GM13977 (cell line): ENCODE results near the gene ABHD10.

Source experiments
- DNase-seq: peaks from one replicate; pipeline ENCODE4 v3.0.0; 2012; ENCODE audit warnings: low spot score
- in situ Hi-C: fragments of 300-500 bp; cut with MboI; formaldehyde crosslinking; loops from one replicate; pipeline ENCODE4 v1.12.0; 2022; ENCODE audit warnings: low sequenced_read_pairs, low pct_unique_long_range_greater_than_20kb, mixed read lengths, inconsistent platforms; ENCODE audit not compliant: unreplicated experiment
- TF ChIP-seq, protein P1 (sequence below): IDR thresholded peaks from 2 replicates; pipeline ENCODE4 v1.5.1; 2012; ENCODE audit warnings: mild to moderate bottlenecking, control low read depth; ENCODE audit not compliant: insufficient read depth; ENCODE audit errors: extremely low read depth, missing control alignments

The ABHD10 gene

DNA sequence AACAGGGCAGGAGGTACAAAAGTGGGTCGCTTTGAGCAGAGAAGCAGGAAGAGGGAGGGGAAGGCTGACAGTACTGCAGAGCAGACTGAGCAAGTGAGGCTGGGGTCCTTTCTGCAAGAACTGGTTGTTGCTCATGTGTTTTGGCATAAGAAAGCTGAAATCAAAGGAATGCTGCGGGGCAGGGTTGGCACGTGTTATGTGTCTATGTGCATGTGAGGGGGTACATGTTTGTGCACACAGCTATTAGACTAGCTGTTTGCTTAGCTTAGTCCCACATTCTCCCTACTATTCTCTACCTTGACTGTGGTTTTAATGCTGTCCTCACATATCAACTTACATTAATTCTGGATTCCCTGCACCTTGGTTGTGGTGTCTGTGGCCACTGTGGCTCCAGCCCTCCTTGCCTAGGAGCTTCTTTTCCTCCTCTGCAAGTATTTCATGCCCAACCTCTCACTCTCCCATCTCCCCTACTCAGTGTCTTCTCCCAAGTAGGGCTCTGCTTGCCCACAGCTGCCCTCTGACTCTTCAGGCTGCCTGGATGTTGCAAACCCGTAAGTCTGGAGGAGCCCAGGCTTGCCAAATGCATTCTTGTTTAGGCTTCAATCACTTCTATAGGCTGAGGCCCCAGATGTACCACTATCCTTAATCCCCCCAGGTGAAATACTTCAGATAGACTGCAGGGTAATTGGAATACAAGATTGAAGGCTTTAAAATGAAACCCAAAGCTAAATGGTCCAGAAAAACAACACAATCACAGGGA lies 24.7 kb downstream of the ABHD10 start:
- in situ Hi-C loops, result no loop called here
- no peak for DNase-seq
- TF ChIP-seq, protein P1, sequence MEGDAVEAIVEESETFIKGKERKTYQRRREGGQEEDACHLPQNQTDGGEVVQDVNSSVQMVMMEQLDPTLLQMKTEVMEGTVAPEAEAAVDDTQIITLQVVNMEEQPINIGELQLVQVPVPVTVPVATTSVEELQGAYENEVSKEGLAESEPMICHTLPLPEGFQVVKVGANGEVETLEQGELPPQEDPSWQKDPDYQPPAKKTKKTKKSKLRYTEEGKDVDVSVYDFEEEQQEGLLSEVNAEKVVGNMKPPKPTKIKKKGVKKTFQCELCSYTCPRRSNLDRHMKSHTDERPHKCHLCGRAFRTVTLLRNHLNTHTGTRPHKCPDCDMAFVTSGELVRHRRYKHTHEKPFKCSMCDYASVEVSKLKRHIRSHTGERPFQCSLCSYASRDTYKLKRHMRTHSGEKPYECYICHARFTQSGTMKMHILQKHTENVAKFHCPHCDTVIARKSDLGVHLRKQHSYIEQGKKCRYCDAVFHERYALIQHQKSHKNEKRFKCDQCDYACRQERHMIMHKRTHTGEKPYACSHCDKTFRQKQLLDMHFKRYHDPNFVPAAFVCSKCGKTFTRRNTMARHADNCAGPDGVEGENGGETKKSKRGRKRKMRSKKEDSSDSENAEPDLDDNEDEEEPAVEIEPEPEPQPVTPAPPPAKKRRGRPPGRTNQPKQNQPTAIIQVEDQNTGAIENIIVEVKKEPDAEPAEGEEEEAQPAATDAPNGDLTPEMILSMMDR, result no peak

DNA sequence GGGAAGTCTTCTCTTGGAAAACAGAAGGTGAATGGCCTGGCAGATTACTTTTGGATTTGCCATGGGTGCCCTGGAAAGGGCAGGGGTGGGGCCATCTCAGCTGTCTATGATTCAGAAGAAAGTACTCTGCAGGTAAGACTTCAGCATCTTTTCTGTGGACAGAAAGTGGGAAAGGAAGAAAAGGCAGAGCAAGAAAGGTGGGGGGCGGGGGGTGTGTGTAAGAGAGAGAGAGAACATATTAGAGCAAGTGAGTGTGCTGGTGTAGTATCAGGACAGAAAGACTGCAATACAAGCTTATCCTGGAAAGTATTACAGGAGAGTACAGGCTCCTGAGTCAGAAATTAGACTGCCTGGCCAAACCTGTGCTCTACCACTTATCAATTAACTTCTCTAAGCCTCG lies 25.4 kb downstream of the ABHD10 start:
- TF ChIP-seq, protein P1, result no peak
- in situ Hi-C loops, result no loop called here
- no peak for DNase-seq

DNA sequence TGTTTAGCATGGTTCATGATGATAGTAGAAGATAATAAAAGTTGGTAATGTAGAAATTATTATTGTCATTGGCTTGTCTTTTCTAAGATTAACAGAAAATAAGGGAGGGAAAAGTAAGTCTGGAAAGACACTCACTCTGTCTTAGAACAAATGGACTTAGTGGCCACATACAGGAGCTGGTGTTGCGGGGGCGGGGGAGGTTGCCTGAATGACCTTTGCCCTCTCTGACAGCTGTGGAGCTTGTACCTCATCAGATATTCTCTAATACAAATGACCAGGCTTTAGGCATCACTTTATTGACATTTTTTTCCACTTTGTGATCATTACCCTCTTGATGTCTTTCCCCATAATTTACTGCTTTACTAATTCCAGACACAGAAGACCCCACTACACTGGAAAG lies 25.8 kb downstream of the ABHD10 start:
- DNase-seq, result no peak
- in situ Hi-C loops, result no loop called here
- TF ChIP-seq, protein P1, result no peak

DNA sequence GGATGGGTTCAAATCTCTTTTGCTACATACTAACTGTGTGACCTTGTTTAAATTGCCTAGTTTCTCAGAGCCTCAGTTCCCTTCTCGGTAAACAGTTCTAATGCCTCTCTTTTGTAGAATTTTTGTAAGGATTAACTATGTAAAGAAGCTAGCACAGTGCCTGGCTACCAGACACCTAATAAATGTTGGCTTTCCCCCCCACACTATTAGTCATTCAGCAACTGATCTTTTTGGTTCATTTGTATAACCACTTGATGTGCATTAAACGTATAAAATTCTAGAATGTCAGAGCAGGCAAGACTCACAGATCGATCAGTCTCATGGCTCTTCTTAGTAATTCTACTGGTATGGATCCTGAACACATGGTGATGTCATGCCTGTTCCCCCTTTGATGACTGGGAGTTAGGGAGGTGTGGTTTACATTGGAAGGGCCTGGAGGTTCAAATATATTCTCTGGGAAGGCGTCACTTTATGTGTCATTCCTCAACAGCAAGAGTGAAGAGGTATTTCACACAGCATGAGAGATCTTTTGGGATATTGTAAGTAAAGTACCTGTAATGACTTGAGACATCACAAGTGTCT lies 26.4 kb downstream of the ABHD10 start:
- no peak for DNase-seq
- TF ChIP-seq, protein P1, result no peak
- in situ Hi-C loops, result no loop called here

DNA sequence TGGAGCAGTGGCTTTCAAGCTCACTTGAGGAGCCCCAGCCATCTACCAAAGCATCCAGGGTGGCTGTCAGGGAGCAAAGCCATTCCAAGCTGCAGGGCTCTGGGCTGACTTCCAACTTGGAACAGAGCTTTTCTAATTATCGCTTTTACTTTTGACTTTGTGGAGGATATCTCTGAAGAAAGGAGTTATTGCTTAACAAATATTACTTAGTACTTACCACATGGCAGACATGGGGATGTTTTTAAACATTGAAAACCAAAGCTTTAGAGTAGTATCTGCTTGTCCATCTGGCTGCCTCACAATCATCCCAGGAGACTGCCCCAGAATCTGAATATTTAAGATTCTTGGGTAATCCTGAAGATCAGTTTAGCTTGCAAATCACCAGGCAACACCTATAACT lies 28.8 kb downstream of the ABHD10 start:
- no peak for DNase-seq
- TF ChIP-seq, protein P1, result no peak
- in situ Hi-C loops, result no loop called here

DNA sequence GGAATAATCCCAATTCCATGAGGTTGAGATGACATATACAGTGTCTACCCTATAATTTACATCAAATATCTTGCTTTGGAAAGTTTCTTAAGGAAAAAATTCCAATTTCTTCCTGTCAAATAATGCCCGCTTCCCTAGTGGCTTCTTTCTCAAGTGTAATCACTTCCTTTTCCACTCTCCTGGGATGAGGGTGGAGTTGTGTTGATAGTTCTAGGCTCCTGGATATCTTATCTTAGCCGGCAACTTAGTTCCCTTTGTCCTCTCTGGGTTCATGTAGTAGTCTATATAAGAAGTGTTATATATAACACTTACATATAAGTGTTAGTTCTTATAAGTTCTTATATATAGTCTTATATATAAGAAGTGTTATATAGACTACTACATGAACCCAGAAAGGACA lies 30.8 kb downstream of the ABHD10 start:
- no peak for DNase-seq
- in situ Hi-C loops, result no loop called here
- TF ChIP-seq, protein P1, result no peak
